HG02678 (cell line): ENCODE data around the gene RAMP3.
"Not testable (repeated sequence)": the region's sequence is repeated elsewhere in the genome, so short reads cannot be mapped to it uniquely, and the experiment has no call there.

Source experiments
- ATAC-seq: cut with Tn5 transposase; IDR thresholded peaks from one replicate; pipeline ENCODE4 v1.9.1; 2021; ENCODE audit warnings: mild to moderate bottlenecking, moderate library complexity; ENCODE audit not compliant: unreplicated experiment

The RAMP3 gene

DNA sequence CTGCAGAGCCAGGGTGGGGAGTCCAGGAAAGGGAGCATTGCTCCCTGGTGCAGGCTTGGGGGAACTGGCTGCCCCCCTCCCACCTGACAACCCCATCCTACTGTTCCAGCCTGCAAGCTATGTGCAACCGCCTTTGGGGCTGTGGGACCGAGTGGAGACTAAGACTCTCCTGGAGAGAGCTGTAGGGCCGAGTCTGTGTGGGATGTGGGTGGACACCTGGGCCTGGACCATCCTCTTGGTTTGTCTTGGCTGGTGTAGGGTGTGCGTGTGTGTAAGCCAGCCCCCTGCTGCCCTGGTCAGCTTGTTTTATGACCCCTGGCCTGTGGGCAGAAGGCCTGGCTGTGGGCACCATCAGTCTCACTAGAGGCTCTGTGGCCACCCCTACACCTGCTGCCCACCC lies 1.6 kb upstream of the RAMP3 start:
- no peak for ATAC-seq

GRCh38 chr7:45156516-45157272 lies 897 bp upstream of the RAMP3 start:
- no peak for ATAC-seq

DNA sequence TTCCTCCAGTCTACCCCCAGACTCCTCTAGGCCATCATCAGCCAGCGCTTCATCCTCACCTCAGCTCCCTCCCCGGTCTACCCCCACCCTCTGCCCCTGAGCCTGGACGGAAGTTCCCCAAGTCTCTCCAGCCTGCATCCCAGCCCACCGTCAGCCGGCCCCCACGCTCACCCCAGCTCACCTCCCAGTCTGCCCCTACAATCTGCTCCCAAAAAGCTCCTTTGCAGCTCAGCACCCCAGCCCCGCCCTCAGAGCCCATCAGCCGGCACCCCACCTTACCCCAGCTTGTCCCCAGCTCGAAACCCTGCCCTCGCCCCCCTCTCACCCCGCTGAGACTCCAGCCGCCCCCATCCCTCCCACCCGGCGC lies 322 bp upstream of the RAMP3 start:
- ATAC-seq = no peak

DNA sequence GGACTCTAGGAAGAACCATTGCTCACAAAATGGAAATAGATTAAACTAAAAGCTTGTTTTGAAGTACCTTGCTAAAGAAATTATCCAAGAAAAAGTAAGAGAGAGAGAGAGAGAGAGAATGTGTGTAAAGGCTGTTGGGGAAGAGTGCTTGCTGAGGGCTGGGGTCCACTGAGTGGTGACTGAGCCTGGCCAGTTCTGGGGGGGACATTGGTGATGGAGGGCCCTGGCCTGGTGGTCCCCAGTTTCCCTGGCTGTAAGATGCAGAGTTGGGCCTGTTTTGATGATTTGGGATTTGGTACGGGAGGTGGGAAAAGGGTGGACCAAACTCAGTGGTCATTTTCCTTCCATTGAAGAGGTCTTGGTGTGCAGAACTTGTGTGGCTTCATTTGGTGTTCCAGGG lies 880 bp downstream of the RAMP3 start:
- no peak for ATAC-seq

DNA sequence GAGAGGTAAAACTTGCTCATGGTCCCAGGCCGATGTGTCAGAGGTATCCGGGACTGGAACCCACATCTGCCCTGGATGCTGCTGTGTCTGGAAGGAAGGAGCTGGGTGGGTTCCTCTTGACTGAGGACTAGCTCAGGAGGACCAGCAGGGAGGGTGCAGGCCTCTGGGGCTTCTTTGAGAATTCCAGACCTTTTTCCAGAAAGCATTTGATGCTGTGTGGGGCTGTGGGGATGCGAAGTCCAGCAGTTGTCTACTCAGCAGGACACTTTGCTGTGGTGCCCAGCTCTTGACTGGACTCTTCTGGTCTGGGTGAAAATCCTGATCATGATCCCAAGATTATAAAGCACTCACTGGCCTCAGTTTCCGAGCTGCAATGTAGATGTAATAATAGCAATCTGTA lies 1.7 kb downstream of the RAMP3 start:
- no peak for ATAC-seq

- peak; percentile 47 for ATAC-seq
These were observed 2.9 kb downstream of the RAMP3 start for GRCh38 chr7:45160417-45160881.

DNA sequence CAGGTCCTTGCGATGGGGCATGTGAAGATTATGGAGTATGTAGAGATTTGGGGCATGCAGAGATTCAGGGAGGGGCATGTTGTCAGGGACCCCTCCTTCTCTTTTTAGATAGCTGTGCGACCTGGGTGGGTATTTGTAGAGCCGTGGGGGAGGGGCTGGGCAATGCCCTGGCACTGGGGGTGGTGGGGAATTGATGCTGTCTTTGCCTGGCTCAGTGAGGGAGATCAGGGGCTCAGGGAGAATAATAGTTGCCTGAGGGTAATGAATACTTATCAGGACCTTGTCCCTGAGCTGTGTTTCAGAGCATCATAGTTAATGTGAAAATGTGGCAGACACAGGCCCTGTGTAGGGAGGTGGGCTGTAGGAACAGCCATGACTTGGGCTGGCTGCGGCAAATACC lies 3.5 kb downstream of the RAMP3 start:
- ATAC-seq = no peak

DNA sequence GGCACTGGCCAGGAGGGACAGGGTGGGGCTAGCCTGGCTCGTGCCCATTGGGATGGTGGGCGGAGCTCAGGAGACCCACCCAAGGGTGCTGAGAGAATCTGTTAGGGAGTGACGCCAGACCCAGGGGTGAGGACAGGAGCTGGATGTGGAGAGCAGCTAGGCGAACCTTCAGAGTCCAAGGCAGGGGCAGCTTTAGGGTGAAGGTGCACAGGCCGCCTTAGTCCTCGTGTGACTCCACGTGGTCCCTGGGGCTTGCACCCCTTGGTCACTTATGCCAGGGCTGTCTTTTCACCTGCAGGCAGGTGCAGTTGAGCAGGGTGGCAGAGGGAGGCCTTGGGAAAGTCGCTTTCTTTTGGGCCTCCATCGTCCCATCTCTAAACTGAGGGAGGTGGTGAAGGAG lies 4.3 kb downstream of the RAMP3 start:
- ATAC-seq = no peak

- ATAC-seq = no peak
These were observed 4.8 kb downstream of the RAMP3 start for GRCh38 chr7:45162311-45162845.

DNA sequence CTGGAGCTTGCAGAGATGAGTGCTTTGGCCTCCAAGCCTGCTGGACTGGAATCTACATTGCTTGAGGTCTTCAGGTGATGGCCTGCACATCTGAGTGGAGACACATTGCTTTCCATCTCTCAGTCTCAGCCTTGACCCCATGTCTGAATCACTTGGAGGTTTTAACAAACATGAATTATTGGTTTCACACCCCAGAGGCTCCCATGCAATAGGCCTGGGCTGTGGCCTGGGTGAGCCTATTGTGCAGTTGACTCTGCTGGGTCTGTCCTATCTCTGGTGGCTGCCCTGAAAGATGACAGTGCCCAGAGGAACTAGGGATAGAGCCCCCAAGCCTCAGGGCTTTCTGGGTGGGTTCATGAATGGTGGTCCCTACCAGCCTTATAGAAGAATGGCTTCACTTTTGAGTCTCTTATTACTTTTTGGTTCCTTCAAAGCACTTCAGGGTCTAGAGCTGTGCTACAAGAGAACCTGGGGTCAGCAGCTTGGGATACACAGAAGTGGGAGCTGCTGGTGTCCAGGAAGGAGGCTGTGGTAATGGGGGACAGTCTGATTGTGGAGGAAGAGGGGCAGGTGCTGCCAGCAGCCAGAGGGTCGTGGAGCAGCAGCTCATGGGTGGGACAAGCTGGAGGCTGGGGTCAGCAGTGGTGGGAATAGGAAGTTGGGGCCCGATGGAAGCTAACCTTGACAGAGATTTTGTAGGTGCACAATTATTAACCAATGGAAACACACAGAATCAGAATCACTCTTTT lies 5.5 kb downstream of the RAMP3 start:
- ATAC-seq = no peak

GRCh38 chr7:45163692-45164052 lies 6.1 kb downstream of the RAMP3 start:
- ATAC-seq = no peak

DNA sequence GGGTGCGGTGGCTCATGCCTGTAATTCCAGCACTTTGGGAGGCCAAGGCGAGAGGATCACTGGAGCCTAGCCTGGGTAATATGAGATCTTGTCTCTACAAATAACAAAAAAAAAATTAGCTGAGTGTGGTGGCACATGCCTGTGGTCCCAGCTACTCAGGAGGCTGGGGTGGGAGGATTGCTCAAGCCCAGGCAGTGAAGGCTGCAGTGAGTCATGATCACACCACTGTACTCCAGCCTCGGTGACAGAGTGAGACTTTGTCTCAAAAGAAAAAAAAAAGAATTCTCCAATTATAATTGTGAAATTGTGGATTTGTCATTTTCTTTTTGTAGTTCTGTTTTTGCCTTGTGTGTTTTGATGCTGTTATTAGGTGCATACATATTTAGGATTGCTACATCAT lies 6.7 kb downstream of the RAMP3 start:
- ATAC-seq = not testable (repeated sequence)

- no peak for ATAC-seq
These were observed 8.3 kb downstream of the RAMP3 start for GRCh38 chr7:45165857-45166256.

- ATAC-seq = no peak
These were observed 14.4 kb downstream of the RAMP3 start for GRCh38 chr7:45171946-45172345.

DNA sequence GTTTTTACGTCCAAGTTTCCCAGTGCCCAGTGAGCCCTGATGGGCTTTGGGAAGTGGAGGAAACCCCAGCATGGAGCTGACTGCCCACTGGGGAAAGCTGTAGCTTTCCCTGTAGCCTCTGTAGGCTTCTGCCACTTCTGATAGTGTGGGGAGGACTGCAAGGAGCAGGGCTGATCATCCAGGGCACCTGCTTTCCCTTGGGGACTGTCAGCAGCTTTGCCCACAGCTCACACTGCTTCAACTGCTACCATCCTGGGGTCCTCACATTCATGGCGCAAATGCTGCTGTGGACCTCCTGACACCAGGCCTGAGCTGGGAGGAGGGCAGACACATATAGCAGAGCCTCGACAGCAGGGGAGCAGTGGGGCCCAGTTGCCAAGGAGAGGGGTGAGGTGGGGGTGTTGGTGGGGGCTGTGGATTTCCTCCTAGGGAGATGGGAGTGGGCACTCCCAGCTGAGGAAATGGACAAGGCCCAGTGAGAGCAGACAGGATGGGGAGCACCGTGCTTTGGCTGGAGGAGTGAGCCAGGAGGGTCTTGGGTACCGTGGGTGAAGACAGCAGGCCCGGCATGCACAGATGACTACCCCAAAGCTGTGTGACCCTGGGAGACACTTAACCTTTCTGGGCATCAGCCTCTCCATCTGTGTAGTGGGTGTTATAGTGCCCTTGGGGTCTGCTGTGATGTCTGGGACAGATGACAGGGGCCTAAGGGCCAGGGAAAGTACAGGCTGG lies 16.2 kb downstream of the RAMP3 start:
- ATAC-seq = no peak

- ATAC-seq = no peak
These were observed 16.7 kb downstream of the RAMP3 start for GRCh38 chr7:45174328-45174610.

DNA sequence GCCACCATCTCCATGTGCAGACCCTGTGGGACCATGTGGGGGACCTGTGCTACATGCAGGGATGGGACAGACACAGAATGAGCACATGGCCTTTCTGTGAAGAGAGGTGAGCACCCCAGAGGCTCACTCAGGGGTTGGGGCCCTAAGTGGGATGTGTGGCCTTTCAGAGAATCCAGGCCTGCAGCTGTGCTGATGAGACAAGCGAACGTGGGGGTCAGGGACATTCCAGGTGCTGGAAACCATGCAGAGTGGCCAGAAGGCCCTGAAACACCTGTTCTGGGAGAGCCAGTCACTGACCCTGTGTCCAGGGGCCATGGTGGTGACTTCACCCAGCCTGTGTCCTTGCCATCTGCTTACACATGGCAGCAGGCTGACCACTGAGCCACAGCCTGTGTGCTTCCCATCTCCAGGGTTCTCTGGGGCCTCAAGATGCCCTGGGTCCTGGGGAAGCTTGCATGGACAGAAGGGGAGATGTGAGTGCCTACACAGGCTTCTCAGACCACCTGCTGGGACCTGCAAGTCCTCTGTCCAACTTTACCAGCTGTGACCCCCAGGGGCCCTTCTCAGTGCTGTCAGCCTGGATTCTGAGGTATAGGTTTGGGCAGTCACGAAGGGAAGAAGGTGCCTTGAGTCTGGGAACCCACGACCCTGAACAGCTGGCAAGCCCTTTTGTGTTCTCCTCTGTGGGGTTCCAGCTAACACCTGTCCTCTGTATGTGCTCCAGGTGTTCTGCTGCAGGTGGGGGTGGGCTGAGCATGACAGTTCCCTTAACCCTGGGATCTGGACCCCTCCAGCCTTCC lies 17.6 kb downstream of the RAMP3 start:
- no peak for ATAC-seq

DNA sequence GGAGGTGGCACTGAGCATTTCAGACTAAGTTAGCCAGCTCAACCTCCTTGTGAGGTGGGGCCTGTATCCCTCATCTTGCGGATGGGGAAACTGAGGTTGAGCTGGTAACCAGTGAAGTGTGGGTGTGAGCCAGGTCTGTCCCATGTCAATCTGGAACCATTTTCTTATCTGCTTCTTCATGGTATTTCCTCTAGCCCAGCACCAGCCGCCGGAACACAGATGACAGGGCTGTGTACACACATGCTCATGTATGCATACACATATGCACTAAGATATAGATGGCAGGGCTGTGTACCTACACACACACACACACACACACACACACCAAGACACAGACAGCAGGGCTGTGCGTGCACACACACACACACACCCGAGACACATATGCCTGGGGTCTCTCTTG lies 18.5 kb downstream of the RAMP3 start:
- no peak for ATAC-seq

GRCh38 chr7:45176886-45177731 lies 19.5 kb downstream of the RAMP3 start:
- ATAC-seq = no peak

GRCh38 chr7:45177801-45178200 lies 20.2 kb downstream of the RAMP3 start:
- no peak for ATAC-seq
